Lung (tissue), 12 donors: ENCODE data around the gene MRPL32. TPM values are rescaled to one million over a fixed set of nuclear protein-coding genes. Genes with fewer than 3 reads are reported as not detected.
A peak's percentile ranks its signal among the peaks of the same experiment; 100 is the strongest.

Experiments used
- ATAC-seq: fragments of 200-7000 bp; cut with Tn5 transposase; one replicate; pipeline ENCODE4 v1.9.1; 2020; ENCODE audit warnings: moderate number of reproducible peaks; ENCODE audit not compliant: insufficient read depth, low FRiP score
- DNase-seq, 3 donors: peaks; one replicate each; pipeline ENCODE4 v3.0.0-alpha.2; 2013 to 2017
- H3K27ac ChIP-seq, 2 donors: one replicate each; pipeline ENCODE4 v1.5.1; 2013; ENCODE audit warnings: mild to moderate bottlenecking in 2 of 2, moderate library complexity in 2 of 2, control low read depth in 1 of 2, inconsistent platforms in 1 of 2, low read depth in 1 of 2, low read length in 1 of 2
- H3K27me3 ChIP-seq, 3 donors: one replicate each; pipeline ENCODE4 v1.5.1; 2013; ENCODE audit warnings: low read length in 2 of 3; ENCODE audit not compliant: control insufficient read depth in 3 of 3, insufficient read depth in 3 of 3
- H3K36me3 ChIP-seq, 4 donors: one replicate each; pipeline ENCODE4 v1.5.1; 2013; ENCODE audit warnings: low read length in 4 of 4, mild to moderate bottlenecking in 1 of 4, moderate library complexity in 1 of 4; ENCODE audit not compliant: control insufficient read depth in 4 of 4, insufficient read depth in 4 of 4
- H3K4me1 ChIP-seq, 5 donors: one replicate each; pipeline ENCODE4 v1.5.1; 2013; ENCODE audit warnings: low read length in 5 of 5, mild to moderate bottlenecking in 2 of 5, moderate library complexity in 1 of 5; ENCODE audit not compliant: control insufficient read depth in 5 of 5, insufficient read depth in 5 of 5
- H3K4me3 ChIP-seq: one replicate; pipeline ENCODE4 v1.5.1; 2013; ENCODE audit warnings: mild to moderate bottlenecking, control low read depth, moderate library complexity
- H3K9ac ChIP-seq, 2 donors: one replicate each; pipeline ENCODE4 v1.5.1; 2013; ENCODE audit warnings: low read length in 2 of 2, control low read depth in 1 of 2; ENCODE audit not compliant: insufficient read depth in 1 of 2
- H3K9me3 ChIP-seq, 4 donors: one replicate each; pipeline ENCODE4 v1.5.1; 2013; ENCODE audit warnings: low read length in 3 of 4, mild to moderate bottlenecking in 1 of 4, moderate library complexity in 1 of 4; ENCODE audit not compliant: control insufficient read depth in 4 of 4, insufficient read depth in 3 of 4
- WGBS, 2 donors: extraction: QIAGEN DNeasy Blood & Tissue Kit; methylation state at CpG; one replicate each; pipeline ENCODE4 v1.1.7; 2013; 5-methylcytosine and 5-hydroxymethylcytosine counted together
- polyA plus RNA-seq, 2 donors: library from polyadenylated mRNA; stranded (reverse); fragments of 200-250 nt; gene quantifications; one replicate each; pipeline ENCODE4 v1.2.1, GENCODE V29; 2013
- total RNA-seq, 2 donors: library from RNA; depleted of rRNA in 1 of 2; stranded (reverse); fragments of >200 nt in 1 of 2; gene quantifications; one replicate each; pipeline ENCODE4 v1.2.1, GENCODE V29; 2014 to 2021
- TF ChIP-seq, protein P1 (sequence below): IDR thresholded peaks from 2 replicates; pipeline ENCODE4 v1.5.1; 2012; ENCODE audit warnings: mild to moderate bottlenecking; ENCODE audit errors: control extremely low read depth, extremely low read depth
- donor health status: control.
- donor health status: control.
- donor health status: Bipolar disorder and iron deficiency.
- donor health status: healthy.
- donor health status: DM: yes; HTN: yes; CAD: no.

MRPL32 gene
- total and polyA plus RNA-seq, 4 donors: 34.4 to 111 (median 58.6) TPM

DNA sequence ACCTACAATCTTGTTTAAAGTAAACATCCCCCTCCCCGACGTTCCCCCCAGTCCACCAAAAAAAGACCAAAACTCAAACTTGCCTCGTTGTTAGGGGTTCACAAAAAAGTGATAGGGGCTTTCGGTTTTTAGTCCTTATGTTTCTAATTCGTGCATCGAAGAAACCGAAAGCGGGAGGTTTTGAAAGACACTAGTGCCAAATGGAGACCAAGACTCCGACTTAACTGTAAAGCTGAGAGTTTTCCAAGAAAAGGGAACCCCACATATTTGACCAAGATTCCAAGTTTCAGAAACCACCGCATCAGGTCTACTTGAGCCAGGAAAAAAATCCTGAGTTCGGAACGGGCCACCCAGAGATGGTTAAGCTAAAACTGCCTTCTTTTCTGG lies 736 bp upstream of the MRPL32 start:
- DNase-seq (peak in 2 of 3 donors; percentile 38 to 44), ATAC-seq (no peak)
- H3K4me1 ChIP-seq: peaks cover 0 to 23% (median 7%) of the 10 kb centered on the region in 5 donors
- no peaks in the 10 kb centered on the region for H3K9me3 ChIP-seq
- H3K9ac ChIP-seq: peak overlapping the region; percentile 76 to 91
- TF ChIP-seq, protein P1, sequence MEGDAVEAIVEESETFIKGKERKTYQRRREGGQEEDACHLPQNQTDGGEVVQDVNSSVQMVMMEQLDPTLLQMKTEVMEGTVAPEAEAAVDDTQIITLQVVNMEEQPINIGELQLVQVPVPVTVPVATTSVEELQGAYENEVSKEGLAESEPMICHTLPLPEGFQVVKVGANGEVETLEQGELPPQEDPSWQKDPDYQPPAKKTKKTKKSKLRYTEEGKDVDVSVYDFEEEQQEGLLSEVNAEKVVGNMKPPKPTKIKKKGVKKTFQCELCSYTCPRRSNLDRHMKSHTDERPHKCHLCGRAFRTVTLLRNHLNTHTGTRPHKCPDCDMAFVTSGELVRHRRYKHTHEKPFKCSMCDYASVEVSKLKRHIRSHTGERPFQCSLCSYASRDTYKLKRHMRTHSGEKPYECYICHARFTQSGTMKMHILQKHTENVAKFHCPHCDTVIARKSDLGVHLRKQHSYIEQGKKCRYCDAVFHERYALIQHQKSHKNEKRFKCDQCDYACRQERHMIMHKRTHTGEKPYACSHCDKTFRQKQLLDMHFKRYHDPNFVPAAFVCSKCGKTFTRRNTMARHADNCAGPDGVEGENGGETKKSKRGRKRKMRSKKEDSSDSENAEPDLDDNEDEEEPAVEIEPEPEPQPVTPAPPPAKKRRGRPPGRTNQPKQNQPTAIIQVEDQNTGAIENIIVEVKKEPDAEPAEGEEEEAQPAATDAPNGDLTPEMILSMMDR: no peak
- peak overlapping the region; percentile 75 to 91 for H3K27ac ChIP-seq
- 0% methylated on average over 12 of the region's 12 CpGs for WGBS, 2 donors
- peaks cover 3 to 19% (median 14%) of the 10 kb centered on the region in 4 donors for H3K36me3 ChIP-seq
- peak overlapping the region; percentile 89 for H3K4me3 ChIP-seq
- H3K27me3 ChIP-seq: no peaks in the 10 kb centered on the region

DNA sequence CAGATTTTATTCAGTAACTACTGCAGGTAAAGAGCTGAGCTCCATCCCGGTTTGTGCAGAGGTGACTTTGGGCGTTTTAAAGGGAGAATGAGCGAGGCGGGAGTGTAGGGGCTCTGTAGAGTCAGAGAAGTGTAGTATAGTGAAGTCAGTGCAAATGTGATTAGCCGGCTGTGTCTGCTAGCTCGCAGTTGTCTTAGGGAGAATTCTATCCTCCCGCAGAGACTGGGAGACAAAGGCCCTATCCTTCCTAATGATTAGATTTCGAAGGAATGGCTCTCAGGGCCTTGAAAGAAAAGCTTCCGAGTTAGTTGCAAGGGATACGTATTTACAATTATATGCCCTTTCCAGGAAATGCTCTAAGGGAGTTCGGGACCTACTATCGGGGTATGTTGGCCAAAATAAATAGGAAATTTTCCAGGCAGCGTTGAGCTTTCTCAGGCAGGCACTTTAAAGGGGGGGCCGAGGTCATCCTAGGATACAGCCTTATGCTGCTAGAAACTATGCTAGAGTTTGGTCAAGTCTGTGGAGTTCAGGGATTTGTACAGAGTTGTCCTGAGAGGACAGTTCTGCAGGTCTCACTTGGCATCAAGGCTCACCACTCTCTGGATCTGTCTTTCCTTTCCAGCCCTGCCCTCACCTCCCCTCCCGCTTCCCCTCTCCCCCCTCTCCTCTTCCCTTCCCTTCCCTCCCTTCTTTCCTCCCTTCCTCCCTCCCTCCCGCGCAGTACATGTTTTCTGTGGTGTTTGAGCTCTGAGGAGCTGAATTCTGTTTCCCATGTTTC lies 825 bp downstream of the MRPL32 start:
- DNase-seq (peak; percentile 45 to 77 (median 66)), ATAC-seq (no peak)
- peaks cover 5 to 19% (median 14%) of the 10 kb centered on the region in 4 donors for H3K36me3 ChIP-seq
- peaks cover 0 to 23% (median 7%) of the 10 kb centered on the region in 5 donors for H3K4me1 ChIP-seq
- no peaks in the 10 kb centered on the region for H3K9me3 ChIP-seq
- H3K27me3 ChIP-seq: no peaks in the 10 kb centered on the region
- peak overlapping the region; percentile 89 for H3K4me3 ChIP-seq
- peak overlapping the region; percentile 93 to 95 for H3K27ac ChIP-seq
- WGBS, 2 donors: 3 to 4% methylated on average over 17 of the region's 17 CpGs
- TF ChIP-seq, protein P1: no peak
- H3K9ac ChIP-seq: peak overlapping the region; percentile 65 to 76

DNA sequence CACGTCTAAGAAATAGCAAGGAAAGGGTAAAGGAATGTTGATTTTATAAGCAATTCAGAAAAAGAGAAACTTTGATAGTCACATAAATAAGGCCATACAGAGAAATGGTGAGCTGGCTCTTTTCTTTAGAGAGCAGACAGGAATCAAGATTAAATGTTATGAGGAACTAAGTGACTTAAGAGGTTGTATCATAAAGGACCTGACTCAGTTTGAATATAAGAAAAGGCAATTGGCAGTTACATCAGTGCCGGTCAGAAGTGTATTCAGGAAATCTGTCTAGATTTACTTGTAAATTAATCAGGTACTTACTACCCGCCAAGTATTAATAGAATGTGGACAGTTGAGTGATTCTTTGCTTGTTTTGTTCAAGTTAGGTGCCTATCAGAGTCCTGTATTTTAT lies 2.1 kb downstream of the MRPL32 start:
- Histone ChIP-seq H3K9ac (no peak overlapping the region), H3K27ac (no peak overlapping the region), H3K9me3 (no peaks in the 10 kb centered on the region), H3K4me1 (peaks cover 0 to 23% (median 7%) of the 10 kb centered on the region in 5 donors), H3K4me3 (no peak overlapping the region), H3K36me3 (peaks cover 8 to 20% (median 18%) of the 10 kb centered on the region in 4 donors), H3K27me3 (no peaks in the 10 kb centered on the region)
- DNase-seq: no peak
- no peak for ATAC-seq
- WGBS, 2 donors: 74 to 75% methylated on average over 3 of the region's 3 CpGs
- TF ChIP-seq, protein P1: no peak
